ENCODE data around the gene GLOD5.

Gene GLOD5

DNA sequence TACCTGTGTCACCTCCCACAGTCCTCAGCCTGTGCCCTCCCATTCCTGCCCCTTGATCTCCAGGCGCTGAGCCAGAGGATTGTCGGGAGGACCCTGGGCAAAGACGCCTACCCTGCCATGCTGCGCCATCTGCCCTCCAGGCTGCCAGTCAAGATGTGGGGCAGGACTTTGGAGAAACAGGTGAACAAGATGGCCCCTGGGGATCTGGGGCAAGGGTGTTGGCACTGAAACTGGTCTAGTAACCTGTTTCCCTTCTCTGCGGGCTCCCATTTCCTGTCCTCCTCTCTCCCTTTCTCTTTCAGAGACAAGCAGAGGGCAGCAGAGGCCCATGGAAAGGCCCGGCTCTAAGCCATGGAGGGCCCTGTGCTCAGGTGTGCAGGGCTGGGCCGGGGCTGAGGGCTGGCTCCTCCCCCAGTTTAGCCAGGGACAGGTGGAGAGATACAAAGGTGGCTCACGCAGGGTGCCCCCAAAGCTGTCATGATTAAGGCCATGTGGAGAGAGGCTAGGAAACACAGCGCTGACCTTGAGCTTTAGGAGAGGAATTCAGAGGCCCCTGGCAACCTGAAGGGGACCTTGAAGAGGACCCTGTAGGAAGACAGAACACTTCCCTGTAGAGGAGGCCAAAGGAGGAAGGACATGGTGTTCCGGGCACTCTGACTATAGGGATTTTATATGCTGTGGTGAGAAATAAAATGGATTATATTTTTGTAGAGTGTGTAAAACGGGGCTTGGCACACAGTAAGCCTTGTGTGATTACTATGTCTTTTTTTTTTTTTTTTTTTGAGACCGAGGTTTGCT is at the start of gene GLOD5:
Gene GLOD5 (plus strand): TSS at position 74 of the 798 bp plus-strand sequence. CDS start 44 bp downstream, at position 118.
- DNase-seq (ENCODE audit: low spot score), result no peak

DNA sequence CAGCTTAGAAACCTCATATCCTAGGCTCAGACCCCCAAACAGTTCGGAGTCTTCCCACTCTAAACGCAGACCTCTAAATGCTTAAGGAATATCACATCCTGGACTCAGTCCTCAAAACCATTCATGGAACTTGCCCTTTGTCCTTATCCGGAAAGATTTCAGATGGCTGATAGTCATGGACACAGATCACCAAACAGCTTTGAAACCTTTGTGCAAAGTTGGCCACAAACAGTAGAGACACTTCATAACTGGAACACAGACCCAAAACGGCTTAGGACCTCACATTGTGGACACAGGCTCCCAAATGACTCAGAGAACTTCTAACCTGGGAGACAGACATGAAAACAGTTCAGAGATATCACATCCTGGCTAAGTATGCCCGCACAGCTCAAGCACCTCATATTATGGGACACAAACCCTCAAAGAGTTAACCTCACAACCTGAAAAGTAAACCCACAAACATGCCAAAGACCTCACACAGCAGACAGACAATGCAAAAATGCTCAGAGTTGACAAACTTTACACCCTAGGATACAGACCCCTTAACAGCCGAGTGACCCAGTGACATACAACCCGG is 49.5 kb upstream of the GLOD5 start:
- DNase-seq (ENCODE audit: low spot score), result no peak

DNA sequence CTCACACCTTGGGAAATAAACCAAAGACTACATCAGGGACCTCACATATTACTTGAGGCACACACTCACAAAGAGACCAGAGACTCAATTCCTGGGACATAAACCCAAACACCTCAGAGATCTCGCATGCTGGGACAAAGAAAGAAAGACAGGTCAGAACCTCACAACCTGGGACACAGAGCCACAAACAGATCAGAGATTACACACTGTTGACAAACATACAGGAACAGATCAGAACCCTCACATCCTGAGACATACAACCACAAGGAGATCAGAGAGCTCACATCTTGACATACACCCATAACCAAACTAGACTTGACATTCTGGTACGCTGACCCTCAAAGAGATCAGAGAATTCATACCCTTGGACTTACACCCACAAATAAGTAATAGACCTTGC is 47.7 kb upstream of the GLOD5 start:
- no peak for DNase-seq (ENCODE audit: low spot score)

DNA sequence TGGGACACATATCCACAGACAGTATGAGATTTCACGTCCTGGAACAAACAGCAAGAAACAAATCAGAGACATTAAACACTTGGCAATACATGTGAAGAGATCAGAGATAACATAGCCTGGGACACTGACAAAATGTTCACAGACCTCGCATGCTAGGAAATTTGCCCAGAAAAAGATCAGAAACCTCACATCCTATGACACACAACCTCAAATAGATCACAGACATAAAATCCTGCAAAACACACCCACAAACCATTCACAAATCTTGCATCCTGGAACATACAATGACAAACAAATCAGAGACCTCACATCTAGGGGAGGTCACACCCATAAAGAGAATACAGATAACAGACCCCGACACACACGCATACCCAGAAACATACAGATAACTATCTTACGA is 47.0 kb upstream of the GLOD5 start:
- no peak for DNase-seq (ENCODE audit: low spot score)

DNA sequence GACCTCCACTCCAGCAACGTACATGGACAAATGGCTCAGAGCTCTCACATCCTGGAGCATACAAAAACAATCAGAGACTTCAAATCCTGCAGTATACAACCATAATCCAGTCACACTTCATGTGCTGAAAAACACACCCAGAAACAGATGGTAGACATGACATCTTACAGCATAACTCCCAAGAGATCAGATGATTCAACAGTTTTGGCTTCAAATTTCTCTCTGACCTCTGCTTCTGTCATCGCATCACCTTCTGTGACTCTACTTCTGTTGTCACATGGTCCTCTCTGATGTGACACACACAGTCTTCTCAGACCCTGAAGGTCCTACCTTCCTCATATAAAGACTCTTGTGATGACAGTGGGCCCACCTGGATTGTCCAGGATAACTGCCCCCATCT is 46.5 kb upstream of the GLOD5 start:
- no peak for DNase-seq (ENCODE audit: low spot score)

DNA sequence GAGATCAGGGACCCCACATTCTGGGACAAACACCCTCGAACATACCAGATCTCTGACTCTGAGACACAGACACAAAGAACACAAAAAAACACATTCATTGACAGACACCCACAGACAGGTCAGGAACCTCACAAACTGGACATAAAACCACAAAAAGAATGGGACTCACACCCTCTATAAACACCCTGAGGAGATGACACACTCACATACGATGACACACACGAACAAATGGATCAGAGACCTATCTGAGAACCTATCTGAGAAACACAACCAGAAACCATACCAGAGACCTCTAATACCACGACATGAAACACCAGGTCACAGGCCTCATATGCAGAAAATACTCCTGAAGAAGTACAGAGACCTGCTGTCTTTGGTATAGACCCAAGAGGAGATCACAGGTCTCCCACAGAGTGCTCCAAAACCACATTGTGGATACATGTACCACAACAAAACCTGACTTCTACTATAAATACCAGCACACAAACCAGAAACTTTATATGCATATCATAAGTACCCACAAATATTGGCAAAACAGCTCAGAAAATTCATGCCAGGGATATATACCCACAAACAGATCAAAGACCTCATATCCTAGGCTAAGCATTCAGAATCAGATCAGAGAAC is 45.6 kb upstream of the GLOD5 start:
- DNase-seq (ENCODE audit: low spot score), result no peak

DNA sequence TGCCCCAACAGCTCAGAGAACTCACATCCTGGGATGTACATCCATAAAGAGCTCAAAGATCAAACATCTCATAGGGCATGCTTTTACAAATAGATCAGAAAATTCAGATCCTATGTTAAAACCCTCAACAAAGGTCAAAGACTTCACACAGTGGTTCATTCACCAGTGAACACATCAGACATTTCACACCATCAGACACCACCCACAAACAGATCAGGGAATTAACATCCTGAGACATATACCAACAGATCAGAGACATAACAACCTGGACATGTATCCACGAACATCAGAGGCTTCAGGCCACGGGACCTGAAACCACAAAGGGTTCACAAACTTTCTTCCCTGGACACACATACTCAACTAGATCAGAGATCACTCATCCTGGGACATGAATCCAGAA is 41.6 kb upstream of the GLOD5 start:
- DNase-seq (ENCODE audit: low spot score), result no peak

DNA sequence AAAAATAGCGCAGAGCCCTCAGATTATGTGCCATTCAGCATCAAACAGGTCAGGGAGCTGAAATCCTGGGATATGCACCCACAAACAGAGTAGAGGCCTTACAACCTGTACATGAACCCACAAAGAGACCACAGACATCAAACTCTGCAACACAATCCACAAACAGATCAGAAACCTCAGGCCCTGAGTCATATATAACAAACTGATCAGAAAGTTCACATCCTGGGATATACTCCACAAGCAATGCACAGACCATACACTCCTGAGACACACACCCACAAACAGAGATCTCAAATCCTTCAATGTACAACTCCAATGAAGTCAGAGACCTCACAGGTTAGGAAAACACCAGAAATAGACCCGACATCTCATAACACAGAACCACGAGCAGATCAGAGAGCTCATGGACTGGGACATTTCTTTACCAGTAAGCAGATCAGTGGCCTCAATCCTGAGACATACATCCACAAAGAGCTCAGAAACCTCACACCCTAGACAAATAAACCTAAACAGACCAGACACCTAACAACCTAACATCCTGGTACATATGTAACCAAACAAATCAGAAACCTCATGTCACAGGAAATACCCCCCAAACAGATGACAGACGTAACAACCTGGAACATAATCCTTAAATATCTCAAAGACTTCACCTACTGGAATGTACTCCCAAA is 40.8 kb upstream of the GLOD5 start:
- no peak for DNase-seq (ENCODE audit: low spot score)

DNA sequence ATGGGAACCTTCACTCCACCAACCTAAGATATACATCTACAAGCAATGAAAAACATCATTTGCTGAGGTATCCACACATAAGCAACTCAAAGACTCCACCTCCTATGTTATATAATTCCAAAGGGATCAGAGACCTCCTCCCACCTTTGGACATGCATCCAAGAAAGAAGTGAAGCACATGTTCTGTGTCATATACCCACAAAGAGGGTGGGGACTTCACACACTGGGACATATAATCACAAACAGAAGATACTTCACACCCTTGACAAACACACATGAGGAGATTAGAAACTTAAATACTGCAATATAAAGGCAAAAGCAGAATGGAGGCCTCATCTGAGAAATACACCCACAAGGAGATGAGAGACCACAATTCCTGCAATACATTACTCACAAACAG is 39.6 kb upstream of the GLOD5 start:
- DNase-seq (ENCODE audit: low spot score), result no peak

DNA sequence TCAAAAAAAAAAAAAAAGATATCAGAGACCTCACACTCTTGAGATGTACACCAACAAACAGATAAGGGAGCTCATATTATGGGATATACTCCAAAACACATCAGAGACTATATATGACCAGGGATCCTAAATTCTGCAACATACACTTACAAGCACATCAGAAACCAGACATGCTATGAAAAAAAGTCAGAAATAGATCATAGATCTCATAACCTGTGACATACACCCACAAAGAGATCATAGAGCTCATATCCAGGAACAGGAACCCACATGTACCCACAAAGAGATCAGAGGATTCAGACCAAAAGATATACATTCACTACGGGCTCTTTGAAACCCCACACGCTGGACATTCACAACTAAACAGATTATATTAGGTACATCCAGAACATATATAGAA is 35.0 kb upstream of the GLOD5 start:
- DNase-seq (ENCODE audit: low spot score), result no peak

DNA sequence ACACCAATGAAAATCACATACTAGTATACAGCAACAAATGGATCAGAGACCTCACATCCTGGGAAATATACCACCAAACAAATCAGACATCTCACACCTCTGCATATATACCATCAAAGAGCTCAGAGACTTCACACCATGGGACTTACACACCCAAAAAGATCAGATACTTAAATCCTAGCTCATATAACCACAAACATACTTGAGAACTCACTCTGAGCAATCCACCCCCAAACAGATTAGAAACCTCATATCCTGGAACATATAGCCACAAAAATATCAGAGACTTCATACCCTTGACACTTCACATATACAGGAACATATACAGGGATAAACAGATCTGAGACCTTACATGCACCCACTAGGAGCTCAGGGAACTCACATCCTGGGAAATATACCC is 32.9 kb upstream of the GLOD5 start:
- no peak for DNase-seq (ENCODE audit: low spot score)

DNA sequence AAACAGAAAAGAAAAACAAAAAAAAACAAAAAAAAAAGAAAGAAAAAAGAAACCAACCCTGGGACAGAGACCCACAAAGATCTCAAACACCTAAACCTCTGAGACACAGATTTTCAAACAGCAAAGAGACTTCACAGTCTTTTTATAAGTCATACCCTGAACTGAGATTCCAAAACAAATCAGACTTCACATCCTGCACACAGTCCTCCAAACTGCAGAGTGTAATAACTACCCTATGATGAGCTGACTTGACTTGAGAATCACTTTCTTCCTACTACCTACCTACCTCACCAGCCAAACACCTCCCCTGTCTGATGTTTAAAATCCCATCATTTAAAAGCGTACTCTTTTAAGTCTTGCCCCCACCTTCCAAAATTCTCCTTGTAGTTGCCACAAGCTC is 25.2 kb upstream of the GLOD5 start:
- DNase-seq (ENCODE audit: low spot score), result peak; percentile 3

DNA sequence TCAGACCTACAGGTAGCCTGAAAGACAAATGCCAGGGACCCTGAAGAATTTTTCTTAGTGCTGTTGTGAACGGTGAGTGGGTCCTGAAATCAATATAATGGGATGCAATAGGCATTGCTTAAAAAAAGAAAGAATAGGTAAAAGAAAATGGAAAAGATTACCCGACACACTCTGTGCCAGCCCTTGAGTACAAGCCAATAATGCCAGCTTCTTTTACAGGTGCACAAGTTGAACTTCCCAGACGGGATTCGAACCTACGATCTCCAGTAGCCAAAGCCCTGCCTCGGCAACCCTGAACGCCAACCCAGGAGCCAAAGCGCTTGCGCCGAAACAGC is 24.7 kb upstream of the GLOD5 start:
- DNase-seq (ENCODE audit: low spot score), result no peak

DNA sequence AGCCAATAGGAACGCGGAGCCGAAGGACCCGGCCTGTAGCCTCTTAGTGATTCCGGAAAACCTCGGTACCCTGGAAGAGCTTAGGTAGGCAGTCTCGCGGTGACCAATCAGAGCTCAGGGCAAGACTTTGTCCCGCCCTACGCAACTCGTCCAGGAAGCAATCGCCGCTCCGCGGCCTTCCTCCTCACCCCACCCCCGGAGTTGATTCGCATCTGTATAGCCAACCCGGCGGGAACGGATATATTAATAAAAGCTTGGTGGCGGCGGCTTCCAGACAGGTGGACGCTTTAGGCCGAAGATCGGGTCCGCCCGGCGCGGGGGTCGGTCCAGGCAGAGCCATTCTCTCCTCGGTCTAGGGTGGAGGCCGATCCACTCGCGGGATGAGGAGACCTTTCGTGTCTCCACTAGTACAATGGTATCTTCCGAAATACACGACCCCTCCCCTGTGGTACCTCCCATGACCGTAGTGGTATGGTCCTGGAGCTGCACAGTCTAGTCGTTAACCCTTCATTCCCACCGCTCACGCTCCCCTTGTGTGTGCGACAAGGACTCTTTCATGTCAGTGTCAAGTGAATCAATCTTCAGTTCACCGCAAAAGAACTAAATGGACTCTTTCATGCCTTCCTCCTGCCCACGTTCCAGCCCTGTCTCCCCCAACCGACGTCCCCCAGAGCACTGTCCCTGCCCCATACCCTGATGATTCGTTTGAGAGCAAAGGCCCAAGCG is 24.2 kb upstream of the GLOD5 start:
- DNase-seq (ENCODE audit: low spot score), result peak; percentile 96

DNA sequence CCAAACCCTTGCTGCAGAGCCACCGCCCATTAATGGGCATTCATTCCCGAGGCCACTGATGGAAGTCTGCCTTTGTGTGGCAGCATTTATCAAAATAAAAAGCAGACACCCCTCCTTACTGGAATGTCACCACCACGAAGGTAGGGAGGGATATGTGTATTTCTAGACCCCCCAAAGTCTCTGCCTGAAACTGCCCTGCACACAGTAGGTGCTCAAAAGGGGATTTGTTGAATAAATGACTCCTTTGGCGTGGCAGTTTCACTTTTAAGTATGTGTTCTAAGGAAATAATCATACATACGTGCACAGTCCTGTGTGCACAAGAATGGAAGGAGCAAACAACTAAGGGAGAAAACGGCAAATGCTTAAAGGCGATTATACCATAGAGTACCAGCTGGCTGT is 23.6 kb upstream of the GLOD5 start:
- no peak for DNase-seq (ENCODE audit: low spot score)

DNA sequence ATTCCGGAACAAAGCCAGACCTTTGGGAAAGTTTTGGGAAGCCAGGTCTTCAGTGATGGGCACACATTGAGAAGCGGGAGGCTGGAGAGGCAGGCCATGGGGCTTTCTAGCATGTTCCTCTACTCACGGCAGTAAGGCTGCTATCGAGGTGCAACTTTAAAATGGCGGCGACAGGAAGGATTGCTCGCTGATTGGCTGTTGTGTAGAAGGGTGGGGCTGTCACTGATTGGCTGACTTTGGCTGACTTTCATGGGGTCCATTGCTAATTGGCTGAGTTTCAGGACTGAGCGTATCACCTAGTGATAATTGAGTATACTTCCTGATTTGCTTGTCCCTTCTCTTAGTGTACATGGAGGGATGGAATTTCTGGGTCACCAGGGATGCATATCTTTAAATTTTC is 19.7 kb upstream of the GLOD5 start:
- no peak for DNase-seq (ENCODE audit: low spot score)

DNA sequence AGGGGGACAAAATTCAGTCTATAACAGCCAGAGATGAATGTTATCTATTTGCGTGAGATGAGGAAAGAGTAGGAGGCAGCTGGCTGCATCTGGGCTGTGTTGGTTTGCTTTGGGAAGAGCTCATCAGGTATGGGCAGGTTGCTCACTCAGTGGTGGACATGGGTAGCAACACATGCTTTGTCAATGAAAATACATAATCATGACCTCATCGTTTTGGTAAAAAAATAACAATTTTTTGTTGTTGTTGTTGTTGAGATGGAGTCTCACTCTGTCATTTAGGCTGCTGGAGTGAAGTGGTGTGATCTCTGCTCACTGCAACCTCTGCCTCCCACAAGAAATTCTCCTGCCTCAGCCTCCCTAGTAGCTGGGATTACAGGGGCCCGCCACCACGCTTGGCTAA is 16.3 kb upstream of the GLOD5 start:
- DNase-seq (ENCODE audit: low spot score), result no peak

DNA sequence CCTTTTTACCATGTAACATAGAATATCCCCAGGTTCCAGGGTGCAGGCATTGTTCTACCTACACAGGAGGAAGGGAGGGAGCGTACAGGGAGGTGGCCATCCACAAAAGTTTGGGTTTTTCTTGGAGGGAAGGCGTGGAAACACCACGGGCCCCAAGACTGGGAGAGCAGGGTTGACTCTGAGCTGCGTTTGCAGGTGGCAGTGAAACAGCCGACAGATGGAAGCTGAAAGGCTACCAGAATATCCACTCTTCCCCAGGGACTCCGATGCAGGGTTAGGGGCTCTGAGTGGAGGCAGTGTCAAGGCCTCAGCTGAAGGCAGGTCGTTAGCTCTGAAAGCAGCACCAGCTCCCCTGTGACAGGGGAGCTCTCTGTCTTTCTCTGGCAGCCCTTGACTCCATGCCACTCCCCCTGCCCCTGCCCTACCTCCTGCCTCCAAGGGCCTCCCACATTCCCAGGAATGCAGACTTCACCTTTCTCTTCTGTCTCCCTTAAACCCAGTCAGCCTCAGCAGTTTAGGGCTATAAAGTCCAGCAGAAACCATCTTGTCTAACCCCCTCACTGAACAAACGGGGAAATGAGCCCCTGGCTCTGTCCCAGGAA is 14.0 kb upstream of the GLOD5 start:
- DNase-seq (ENCODE audit: low spot score), result no peak

DNA sequence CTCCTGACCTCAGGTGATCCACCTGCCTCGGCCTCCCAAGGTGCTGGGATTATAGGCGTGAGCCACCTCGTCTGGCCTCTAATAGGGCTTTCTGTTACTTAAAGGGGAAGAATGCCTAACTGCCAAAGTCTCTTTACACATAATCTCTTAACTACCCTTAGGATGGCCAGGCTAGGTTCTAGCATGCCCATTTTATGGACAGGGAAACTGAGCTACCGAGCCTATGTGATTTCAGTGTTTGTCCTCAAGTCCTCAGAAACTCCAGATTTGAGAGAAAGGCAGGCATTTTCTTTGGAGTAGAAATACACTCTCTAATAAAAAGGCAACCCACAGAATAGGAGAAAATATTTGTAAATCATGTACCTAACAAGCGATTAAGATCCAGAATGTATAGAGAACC is 12.4 kb upstream of the GLOD5 start:
- DNase-seq (ENCODE audit: low spot score), result no peak

DNA sequence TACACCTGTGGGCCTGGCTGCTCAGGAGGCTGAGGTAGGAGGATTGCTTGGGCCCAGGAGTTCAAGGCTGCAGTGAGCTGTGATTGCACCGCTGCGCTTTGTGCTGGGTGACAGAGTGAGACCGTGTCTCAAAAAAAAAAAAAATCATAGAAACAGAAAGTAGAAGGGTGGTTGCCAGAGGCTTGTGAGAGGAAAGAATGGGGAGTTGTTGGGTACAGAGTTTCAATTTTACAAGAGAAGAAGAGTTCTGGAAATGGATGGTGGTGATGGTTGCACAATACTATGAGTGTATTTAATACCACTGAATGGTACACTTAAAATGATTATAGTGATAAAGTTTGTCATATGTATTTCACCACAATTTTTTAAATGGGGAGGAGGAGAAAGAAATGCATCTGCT is 10.2 kb upstream of the GLOD5 start:
- no peak for DNase-seq (ENCODE audit: low spot score)

DNA sequence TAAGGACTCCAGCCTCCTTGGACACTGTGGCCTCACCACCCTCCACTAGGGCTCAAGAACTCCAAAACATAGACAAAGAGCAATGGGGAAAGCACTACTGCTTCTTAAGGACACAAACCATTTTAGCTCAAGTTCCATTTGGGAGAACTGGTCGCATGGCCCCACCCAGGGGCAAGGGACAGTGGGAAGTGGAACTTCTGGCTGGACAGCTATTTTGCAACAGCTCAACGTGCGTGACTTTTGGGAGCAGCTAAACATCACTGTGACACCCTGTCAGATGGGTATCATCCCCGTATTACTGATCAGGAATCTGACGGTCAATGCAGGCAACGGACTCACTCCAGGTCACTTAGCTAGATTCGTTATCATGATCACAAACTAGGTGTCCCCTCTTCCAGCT is 9.0 kb upstream of the GLOD5 start:
- no peak for DNase-seq (ENCODE audit: low spot score)

DNA sequence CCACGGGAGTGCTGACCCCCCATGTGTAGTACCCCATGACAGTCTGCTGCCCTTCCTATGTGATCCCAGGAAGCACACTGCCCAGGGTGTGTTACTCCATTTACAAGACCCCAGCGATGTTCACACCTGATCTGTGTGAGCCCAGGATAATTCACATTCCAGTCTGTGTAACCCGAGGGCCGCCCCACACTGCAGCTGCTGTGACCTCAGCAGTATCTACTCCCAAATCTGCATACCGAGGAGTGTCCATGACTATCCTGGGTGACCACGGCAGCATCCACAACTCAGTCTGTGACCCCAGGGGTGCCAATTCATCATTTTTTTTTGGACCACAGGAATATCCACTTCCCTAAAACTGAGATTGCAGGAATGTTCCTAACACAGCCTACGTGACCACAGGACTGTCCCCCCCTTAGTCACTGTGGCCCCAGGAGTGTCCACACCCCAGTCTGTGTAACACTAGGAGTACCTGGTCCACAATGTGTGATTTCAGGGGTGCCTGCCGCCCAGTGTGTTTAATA is 7.8 kb upstream of the GLOD5 start:
- no peak for DNase-seq (ENCODE audit: low spot score)
